ENCODE measurements around the gene BRD7. TPM values are rescaled to one million over a fixed set of nuclear protein-coding genes. Genes with fewer than 3 reads are reported as not detected.

BRD7 gene
- total RNA-seq, 4 donors from 2014 or later = 29.9 to 58.0 (median 38.5) TPM

DNA sequence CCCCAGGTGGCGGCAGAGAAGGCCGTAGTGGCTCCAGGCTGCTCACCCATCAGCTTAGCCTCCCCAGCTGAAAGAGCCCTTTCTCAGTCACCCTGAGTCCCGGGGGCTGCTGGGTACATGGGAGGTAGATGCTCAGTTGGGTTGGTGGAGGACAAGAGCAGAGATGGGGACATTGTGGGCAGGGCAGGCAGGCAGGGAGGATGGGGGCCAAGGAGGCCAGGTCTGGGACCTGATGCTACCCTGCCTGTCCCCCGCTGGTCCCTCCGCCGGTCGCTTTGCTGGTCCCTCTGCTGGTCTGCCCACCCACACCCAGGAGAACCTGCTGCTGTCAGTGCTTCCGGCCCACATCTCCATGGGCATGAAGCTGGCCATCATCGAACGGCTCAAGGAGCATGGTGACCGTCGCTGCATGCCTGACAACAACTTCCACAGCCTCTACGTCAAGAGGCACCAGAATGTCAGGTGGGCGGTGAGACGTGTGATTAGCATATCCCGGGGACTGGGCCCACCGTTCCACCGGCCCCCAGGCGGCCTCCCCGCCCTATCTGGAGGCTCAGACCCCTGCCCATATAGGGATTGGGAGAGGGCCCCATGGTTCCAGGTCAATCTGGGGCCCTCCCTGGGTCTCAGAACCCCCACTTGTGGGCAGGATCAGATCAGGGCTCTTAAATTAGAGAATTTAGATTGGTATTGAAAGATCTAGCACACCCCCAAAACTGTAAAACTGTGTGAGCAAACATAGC, 75.6 kb downstream of the BRD7 start:
- Histone ChIP-seq H3K4me3 (no peak overlapping the region), H3K27me3 (no peaks in the 10 kb centered on the region), H3K4me1 (no peaks in the 10 kb centered on the region), H3K27ac (no peak overlapping the region), H3K9me3 (no peaks in the 10 kb centered on the region), H3K36me3 (no peaks in the 10 kb centered on the region)
- in situ Hi-C loops (cut with MboI; ENCODE audit: low pct_ligation_motif_present in 1 of 4, low pct_unique_long_range_greater_than_20kb in 1 of 4, low sequenced_read_pairs in 3 of 4) = no loop called here
- WGBS, 2 donors (ENCODE audit: low coverage in 1 of 2) = 92% methylated on average over 19 of the region's 20 CpGs; no CpG with 5 or more reads in 1 of the 2 donors
- TF ChIP-seq POLR2AphosphoS5 (IDR thresholded peaks at IDR 0.05) (no peak), EP300 (IDR thresholded peaks at IDR 0.05; ENCODE audit: low read depth) (no peak), POLR2A (IDR thresholded peaks at IDR 0.05) (no peak)
- TF ChIP-seq, protein P1, sequence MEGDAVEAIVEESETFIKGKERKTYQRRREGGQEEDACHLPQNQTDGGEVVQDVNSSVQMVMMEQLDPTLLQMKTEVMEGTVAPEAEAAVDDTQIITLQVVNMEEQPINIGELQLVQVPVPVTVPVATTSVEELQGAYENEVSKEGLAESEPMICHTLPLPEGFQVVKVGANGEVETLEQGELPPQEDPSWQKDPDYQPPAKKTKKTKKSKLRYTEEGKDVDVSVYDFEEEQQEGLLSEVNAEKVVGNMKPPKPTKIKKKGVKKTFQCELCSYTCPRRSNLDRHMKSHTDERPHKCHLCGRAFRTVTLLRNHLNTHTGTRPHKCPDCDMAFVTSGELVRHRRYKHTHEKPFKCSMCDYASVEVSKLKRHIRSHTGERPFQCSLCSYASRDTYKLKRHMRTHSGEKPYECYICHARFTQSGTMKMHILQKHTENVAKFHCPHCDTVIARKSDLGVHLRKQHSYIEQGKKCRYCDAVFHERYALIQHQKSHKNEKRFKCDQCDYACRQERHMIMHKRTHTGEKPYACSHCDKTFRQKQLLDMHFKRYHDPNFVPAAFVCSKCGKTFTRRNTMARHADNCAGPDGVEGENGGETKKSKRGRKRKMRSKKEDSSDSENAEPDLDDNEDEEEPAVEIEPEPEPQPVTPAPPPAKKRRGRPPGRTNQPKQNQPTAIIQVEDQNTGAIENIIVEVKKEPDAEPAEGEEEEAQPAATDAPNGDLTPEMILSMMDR (IDR thresholded peaks at IDR 0.05) = no peak
- DNase-seq = no peak
- intact Hi-C loops (cut with DNase I; ENCODE audit: low total_unique reads) = no loop called here

DNA sequence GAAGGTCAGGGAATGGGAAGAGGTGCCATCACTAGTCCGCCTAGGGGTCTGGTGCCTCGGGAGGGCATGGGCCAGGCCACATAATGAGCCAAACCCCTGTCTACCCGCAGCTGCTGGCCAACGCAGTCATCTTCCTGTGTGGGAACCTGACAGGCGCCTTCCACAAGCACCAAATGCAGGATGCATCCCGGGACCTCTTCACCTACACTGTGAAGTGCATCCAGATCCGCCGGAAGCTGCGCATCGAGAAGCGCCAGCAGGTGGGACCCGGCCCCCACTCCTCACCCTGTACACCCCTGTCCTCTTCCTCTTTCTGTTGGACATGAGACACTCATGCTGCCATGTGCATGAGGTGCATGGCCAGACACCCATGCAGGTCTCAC, 76.2 kb downstream of the BRD7 start:
- WGBS, 2 donors (ENCODE audit: low coverage in 1 of 2) = 96 to 100% methylated on average over 6 to 10 of the region's 12 CpGs
- no peak for DNase-seq
- Histone ChIP-seq H3K36me3 (no peaks in the 10 kb centered on the region), H3K4me3 (no peak overlapping the region), H3K27me3 (no peaks in the 10 kb centered on the region), H3K4me1 (no peaks in the 10 kb centered on the region), H3K27ac (no peak overlapping the region), H3K9me3 (no peaks in the 10 kb centered on the region)
- in situ Hi-C loops (cut with MboI; ENCODE audit: low pct_ligation_motif_present in 1 of 4, low pct_unique_long_range_greater_than_20kb in 1 of 4, low sequenced_read_pairs in 3 of 4) = no loop called here
- no peak for TF ChIP-seq POLR2A (IDR thresholded peaks at IDR 0.05)
- TF ChIP-seq EP300 (IDR thresholded peaks at IDR 0.05; ENCODE audit: low read depth) = no peak
- no peak for TF ChIP-seq POLR2AphosphoS5 (IDR thresholded peaks at IDR 0.05)
- TF ChIP-seq, protein P1 (IDR thresholded peaks at IDR 0.05) = no peak
- intact Hi-C loops (cut with DNase I; ENCODE audit: low total_unique reads) = no loop called here

DNA sequence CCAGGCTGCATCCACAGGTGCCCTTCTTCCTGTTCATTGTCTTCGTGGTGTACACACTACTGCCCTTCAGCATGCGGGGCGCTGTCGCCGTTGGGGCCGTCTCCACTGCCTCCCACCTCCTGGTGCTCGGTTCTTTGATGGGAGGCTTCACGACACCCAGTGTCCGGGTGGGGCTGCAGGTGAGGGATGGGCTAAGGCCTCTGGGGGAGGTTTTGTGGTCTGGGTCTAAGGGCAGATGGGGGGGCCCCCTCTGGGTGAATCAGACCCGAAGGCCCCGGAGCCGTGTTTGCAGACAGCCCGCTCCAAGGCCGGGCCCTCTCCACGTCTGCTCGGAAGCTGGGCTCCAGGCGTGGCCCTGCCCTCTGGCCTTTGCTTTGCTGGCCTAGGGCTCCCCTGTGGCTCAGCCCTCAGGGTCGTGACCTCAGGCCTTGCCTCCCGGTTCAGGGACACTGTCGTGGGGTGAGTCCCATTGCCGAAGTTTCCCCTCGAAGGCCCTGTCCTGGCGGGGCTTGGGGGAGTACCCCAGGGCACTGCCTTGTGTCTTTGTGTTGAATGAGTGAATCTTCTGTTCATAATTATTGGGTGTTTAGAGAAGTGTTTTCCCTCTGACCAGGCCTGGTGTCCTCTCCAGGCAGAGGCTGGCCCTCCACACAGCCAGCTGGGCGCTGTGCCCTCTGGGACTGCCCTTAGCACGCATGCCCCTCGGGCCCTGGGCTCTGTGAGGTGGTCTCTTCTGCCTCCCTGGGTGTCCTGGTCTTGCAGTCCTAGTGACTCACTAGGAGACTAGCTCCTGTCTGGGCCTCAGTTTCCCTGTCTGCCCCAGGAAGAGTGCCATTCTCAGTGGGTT, 76.8 kb downstream of the BRD7 start:
- 92 to 95% methylated on average over 8 to 26 of the region's 26 CpGs for WGBS, 2 donors (ENCODE audit: low coverage in 1 of 2)
- DNase-seq = no peak
- no peak overlapping the region for H3K4me3 ChIP-seq
- H3K27ac ChIP-seq = no peak overlapping the region
- intact Hi-C loops (cut with DNase I; ENCODE audit: low total_unique reads) (no loop called here), in situ Hi-C loops (cut with MboI; ENCODE audit: low pct_ligation_motif_present in 1 of 4, low pct_unique_long_range_greater_than_20kb in 1 of 4, low sequenced_read_pairs in 3 of 4) (no loop called here)
- H3K36me3 ChIP-seq = no peaks in the 10 kb centered on the region
- no peaks in the 10 kb centered on the region for H3K4me1 ChIP-seq
- no peaks in the 10 kb centered on the region for H3K9me3 ChIP-seq
- TF ChIP-seq EP300 (IDR thresholded peaks at IDR 0.05; ENCODE audit: low read depth) = no peak
- no peak for TF ChIP-seq POLR2A (IDR thresholded peaks at IDR 0.05)
- no peak for TF ChIP-seq POLR2AphosphoS5 (IDR thresholded peaks at IDR 0.05)
- TF ChIP-seq, protein P1 (IDR thresholded peaks at IDR 0.05) = no peak
- no peaks in the 10 kb centered on the region for H3K27me3 ChIP-seq

DNA sequence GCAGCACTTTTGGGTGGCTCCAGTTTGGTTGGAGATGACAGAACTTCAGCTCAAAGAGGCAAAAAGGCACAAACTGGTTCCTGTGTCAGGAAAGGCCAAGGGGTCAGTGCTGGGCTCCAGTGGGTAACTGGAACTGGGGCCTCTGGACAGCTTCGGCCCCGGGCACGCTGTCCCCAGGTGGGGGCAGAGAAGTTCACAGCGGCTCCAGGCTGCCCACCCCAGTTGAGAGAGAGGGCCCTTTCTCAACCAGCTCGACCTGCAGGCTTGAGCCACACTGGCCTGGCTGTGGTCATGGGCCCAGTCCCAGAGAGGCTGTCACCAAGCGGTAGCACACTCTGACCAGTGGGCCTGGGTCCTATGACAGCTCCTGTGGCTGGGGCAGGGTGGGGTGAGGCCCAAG, 77.9 kb downstream of the BRD7 start:
- Histone ChIP-seq H3K9me3 (no peaks in the 10 kb centered on the region), H3K4me3 (no peak overlapping the region), H3K27me3 (no peaks in the 10 kb centered on the region), H3K4me1 (no peaks in the 10 kb centered on the region), H3K27ac (no peak overlapping the region), H3K36me3 (no peaks in the 10 kb centered on the region)
- 92% methylated on average over 6 of the region's 6 CpGs; no CpG with 5 or more reads in 1 of the 2 donors for WGBS, 2 donors (ENCODE audit: low coverage in 1 of 2)
- in situ Hi-C loops (cut with MboI; ENCODE audit: low pct_ligation_motif_present in 1 of 4, low pct_unique_long_range_greater_than_20kb in 1 of 4, low sequenced_read_pairs in 3 of 4) (no loop called here), intact Hi-C loops (cut with DNase I; ENCODE audit: low total_unique reads) (no loop called here)
- TF ChIP-seq EP300 (IDR thresholded peaks at IDR 0.05; ENCODE audit: low read depth) (no peak), POLR2A (IDR thresholded peaks at IDR 0.05) (no peak), POLR2AphosphoS5 (IDR thresholded peaks at IDR 0.05) (no peak)
- TF ChIP-seq, protein P1 (IDR thresholded peaks at IDR 0.05) = no peak
- DNase-seq = no peak

All from transverse colon (tissue), 4 donors.